GM12875 (cell line): ENCODE measurements around the gene DIP2C.
"Not testable (repeated sequence)": the region's sequence is repeated elsewhere in the genome, so short reads cannot be mapped to it uniquely, and the experiment has no call there.

ENCODE experiments used
- H3K4me3 ChIP-seq: one replicate; pipeline ENCODE4 v1.5.1; 2011; ENCODE audit warnings: low read depth, low read length, control low read depth
- CTCF ChIP-seq: IDR thresholded peaks from 2 replicates; pipeline ENCODE4 v1.5.1; 2011; ENCODE audit warnings: low read depth, mild to moderate bottlenecking, control low read depth, inconsistent platforms, low read length, moderate library complexity, borderline replicate concordance; ENCODE audit not compliant: insufficient read depth

Gene DIP2C

GRCh38 chr10:660970-661596 lies 28.4 kb downstream of the DIP2C start:
- no peak for TF ChIP-seq CTCF
- H3K4me3 ChIP-seq = no peak overlapping the region

- no peak overlapping the region for H3K4me3 ChIP-seq
- TF ChIP-seq CTCF = no peak
Observed at GRCh38 chr10:660413-660969, 29.0 kb downstream of the DIP2C start.

GRCh38 chr10:659688-660141 lies 29.8 kb downstream of the DIP2C start:
- TF ChIP-seq CTCF = no peak
- no peak overlapping the region for H3K4me3 ChIP-seq

- not testable (repeated sequence) for H3K4me3 ChIP-seq
Observed at GRCh38 chr10:657816-658350, 31.6 kb downstream of the DIP2C start.

- no peak overlapping the region for H3K4me3 ChIP-seq
- no peak for TF ChIP-seq CTCF
Observed at GRCh38 chr10:656883-657282, 32.6 kb downstream of the DIP2C start.

GRCh38 chr10:655184-655583 lies 34.3 kb downstream of the DIP2C start:
- no peak overlapping the region for H3K4me3 ChIP-seq
- TF ChIP-seq CTCF = no peak

GRCh38 chr10:654647-654996 lies 34.8 kb downstream of the DIP2C start:
- no peak overlapping the region for H3K4me3 ChIP-seq
- no peak for TF ChIP-seq CTCF
